Stimulated activated CD8-positive, alpha-beta memory T cell treated with anti-CD3 and anti-CD28 coated beads, Interleukin-12 subunit alpha, Interleukin-12 subunit beta, amount 100 ng/mL, for 24 hours (primary cell): Measurements from ENCODE around the gene GSN.

Experiments used
- DNase-seq: peaks from one replicate; pipeline ENCODE4 v3.0.0-alpha.2; 2020; ENCODE audit errors: extremely low read depth

GSN gene

GRCh38 chr9:121353241-121354061, 85.5 kb downstream of the GSN start:
- DNase-seq: peak; percentile 16

GRCh38 chr9:121354141-121354540, 86.2 kb downstream of the GSN start:
- DNase-seq: no peak

GRCh38 chr9:121354762-121355161, 86.8 kb downstream of the GSN start:
- no peak for DNase-seq

- no peak for DNase-seq
Measured at GRCh38 chr9:121357011-121357410, 89.0 kb downstream of the GSN start.

GRCh38 chr9:121358751-121359150, 90.8 kb downstream of the GSN start:
- DNase-seq: no peak

- no peak for DNase-seq
Measured at GRCh38 chr9:121359351-121360294, 91.7 kb downstream of the GSN start.

- no peak for DNase-seq
Measured at GRCh38 chr9:121360601-121361374, 92.8 kb downstream of the GSN start.

GRCh38 chr9:121362813-121363621, 95.1 kb downstream of the GSN start:
- no peak for DNase-seq

- no peak for DNase-seq
Measured at GRCh38 chr9:121363622-121363961, 95.6 kb downstream of the GSN start.

- DNase-seq: no peak
Measured at GRCh38 chr9:121364077-121364476, 96.1 kb downstream of the GSN start.

- DNase-seq: no peak
Measured at GRCh38 chr9:121364886-121365285, 96.9 kb downstream of the GSN start.

- no peak for DNase-seq
Measured at GRCh38 chr9:121365564-121365963, 97.6 kb downstream of the GSN start.

GRCh38 chr9:121366611-121367192, 98.7 kb downstream of the GSN start:
- no peak for DNase-seq

GRCh38 chr9:121367306-121368137, 99.6 kb downstream of the GSN start:
- no peak for DNase-seq

GRCh38 chr9:121368138-121368522, 100.2 kb downstream of the GSN start:
- no peak for DNase-seq

GRCh38 chr9:121368745-121369144, 100.8 kb downstream of the GSN start:
- no peak for DNase-seq

- peak; percentile 14 for DNase-seq
Measured at GRCh38 chr9:121369595-121370265, 101.8 kb downstream of the GSN start, which contains the start of gene STOM. Gene STOM (minus strand): TSS chr9:121370250. CDS start chr9:121370187, 63 bp downstream.

GRCh38 chr9:121371495-121372061, 103.6 kb downstream of the GSN start:
- no peak for DNase-seq
